BLaER1 (cell line): ENCODE data around the gene KSR1.

Experiments used
- H3K27ac ChIP-seq: shearing (Covaris generic); formaldehyde crosslinking; 2 replicates; pipeline ENCODE4 v1.8.1; 2022
- H3K27me3 ChIP-seq: shearing (Covaris generic); formaldehyde crosslinking; 2 replicates; pipeline ENCODE4 v1.8.1; 2022
- H3K36me3 ChIP-seq: shearing (Covaris generic); formaldehyde crosslinking; 2 replicates; pipeline ENCODE4 v1.8.1; 2022
- H3K4me1 ChIP-seq: shearing (Covaris generic); formaldehyde crosslinking; 2 replicates; pipeline ENCODE4 v1.8.1; 2022
- H3K4me2 ChIP-seq: shearing (Covaris generic); formaldehyde crosslinking; 2 replicates; pipeline ENCODE4 v1.8.1; 2022
- H3K4me3 ChIP-seq: shearing (Covaris generic); formaldehyde crosslinking; 2 replicates; pipeline ENCODE4 v1.8.1; 2022
- H3K9ac ChIP-seq: shearing (Covaris generic); formaldehyde crosslinking; 2 replicates; pipeline ENCODE4 v1.8.1; 2022
- H3K9me3 ChIP-seq: shearing (Covaris generic); formaldehyde crosslinking; 2 replicates; pipeline ENCODE4 v1.8.1; 2022
- H4K20me1 ChIP-seq: shearing (Covaris generic); formaldehyde crosslinking; 2 replicates; pipeline ENCODE4 v1.8.1; 2022
- Cebpa-rat ChIP-seq: shearing (Covaris generic); IDR thresholded peaks from 2 replicates; pipeline ENCODE4 v1.8.1; 2022

Gene KSR1

DNA sequence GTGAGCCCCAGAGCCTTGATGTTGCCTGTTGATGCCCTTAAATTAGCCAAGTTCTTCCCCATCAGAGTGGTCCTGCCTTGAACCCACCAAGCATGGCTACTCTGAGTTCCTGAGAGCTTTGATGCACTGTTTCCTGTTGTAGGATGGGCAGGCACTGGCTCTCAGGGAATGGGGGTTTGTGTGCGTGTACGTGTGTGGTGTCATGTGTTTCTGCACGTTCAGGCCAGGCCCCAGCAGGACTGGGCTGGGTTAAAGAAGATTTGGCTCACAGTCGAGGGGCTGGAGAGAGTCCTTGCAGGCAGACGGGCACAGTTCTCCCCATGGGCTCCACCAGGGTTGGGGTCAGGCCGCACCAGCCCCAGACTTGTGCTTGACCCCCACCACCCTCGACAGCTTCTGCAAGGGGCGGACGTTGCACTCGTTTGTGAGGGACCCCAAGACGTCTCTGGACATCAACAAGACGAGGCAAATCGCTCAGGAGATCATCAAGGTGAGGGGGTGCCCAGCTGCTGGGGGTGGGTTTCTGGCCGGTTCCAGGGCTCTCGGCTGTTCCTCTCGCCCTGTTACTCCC lies 151.4 kb downstream of the KSR1 start:
- Histone ChIP-seq H3K4me2 (no peak overlapping the region), H3K9me3 (peaks cover 2% of the 10 kb centered on the region; the same call in 1 of the 2 replicates), H3K27ac (no peak overlapping the region), H3K27me3 (no peaks in the 10 kb centered on the region), H3K4me1 (peaks cover 43% of the 10 kb centered on the region), H3K4me3 (no peak overlapping the region), H3K36me3 (peaks cover 25% of the 10 kb centered on the region; the same call in 1 of the 2 replicates), H4K20me1 (no peaks in the 10 kb centered on the region), H3K9ac (no peak overlapping the region)
- no peak for TF ChIP-seq Cebpa-rat

DNA sequence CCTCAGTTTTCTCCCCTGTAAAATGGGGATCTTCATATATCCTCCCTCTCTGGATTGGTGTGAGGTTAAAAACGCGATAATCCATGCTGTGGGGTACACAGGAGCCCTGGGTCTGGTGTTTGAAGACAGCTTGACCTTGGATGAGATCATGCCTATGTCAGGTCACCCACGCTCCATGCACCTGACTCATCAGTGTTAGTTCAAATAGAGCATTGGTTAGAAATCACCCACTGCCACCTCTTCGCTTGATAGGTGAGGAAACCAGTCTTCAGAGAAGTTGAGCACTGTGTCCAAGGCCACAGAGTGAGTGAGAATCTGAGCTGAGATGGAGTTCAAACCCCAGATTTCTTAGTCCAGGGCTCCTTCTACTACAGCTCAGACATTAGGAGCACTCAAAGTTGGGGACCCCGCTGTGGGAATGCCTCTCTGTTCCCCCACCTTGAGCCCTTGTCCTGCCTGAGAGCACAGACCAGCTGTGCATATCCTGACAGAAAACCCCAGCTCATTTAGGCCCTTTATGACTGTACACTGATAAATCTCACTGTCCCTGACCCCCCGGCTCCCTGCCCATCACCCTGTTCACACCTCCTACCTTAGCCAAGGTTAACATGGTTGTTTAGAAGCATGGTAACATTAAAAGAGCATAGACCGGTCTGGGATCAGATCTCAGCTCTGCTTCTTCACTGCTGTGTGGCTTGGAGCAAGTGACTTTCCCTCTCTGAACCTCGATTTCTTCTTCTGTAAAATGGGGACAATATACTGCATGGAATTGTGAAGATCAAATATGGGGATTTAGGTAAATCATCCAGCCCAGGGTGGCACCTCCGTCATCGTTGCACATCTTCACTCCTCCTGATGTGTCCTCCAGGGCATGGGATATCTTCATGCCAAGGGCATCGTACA lies 152.3 kb downstream of the KSR1 start:
- Histone ChIP-seq H3K4me3 (no peak overlapping the region), H3K4me1 (peaks cover 45% of the 10 kb centered on the region), H3K27ac (no peak overlapping the region), H4K20me1 (no peaks in the 10 kb centered on the region), H3K9ac (no peak overlapping the region), H3K36me3 (peaks cover 32% of the 10 kb centered on the region; the same call in 1 of the 2 replicates), H3K9me3 (peaks cover 11% of the 10 kb centered on the region; the same call in 1 of the 2 replicates), H3K27me3 (no peaks in the 10 kb centered on the region), H3K4me2 (no peak overlapping the region)
- TF ChIP-seq Cebpa-rat, result no peak

DNA sequence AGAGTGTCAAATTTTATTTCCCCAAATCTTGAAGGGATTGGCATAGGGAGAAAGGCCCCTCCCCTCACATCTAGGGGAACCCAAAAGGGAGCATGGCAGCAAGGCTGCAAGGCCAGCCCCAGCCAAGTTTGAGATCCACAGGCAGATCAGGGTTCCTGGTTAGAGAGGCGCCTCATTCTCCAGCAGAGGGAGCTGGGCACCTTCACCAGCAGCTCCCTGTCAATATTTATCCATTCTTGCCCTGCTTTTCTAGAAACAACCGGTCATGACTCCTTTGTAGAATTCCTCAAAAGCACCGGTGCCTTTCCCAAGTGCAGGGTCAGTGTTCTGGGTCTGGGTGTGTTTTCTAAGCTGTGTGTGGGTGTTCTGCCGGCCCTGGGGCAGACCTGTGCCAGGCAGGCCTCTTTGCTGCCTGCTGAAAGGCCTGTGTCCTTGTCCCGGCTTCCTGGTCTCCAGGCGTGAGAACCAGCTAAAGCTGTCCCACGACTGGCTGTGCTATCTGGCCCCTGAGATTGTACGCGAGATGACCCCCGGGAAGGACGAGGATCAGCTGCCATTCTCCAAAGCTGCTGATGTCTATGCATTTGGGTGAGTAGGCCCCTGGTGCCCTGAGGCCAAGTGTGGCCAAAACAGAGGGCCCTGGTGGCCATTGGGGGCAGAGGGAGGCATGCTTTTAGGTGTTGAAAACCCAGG lies 153.5 kb downstream of the KSR1 start:
- Histone ChIP-seq H3K9ac (no peak overlapping the region), H3K4me1 (peaks cover 56% of the 10 kb centered on the region), H4K20me1 (no peaks in the 10 kb centered on the region), H3K27me3 (no peaks in the 10 kb centered on the region), H3K9me3 (peaks cover 13% of the 10 kb centered on the region; the same call in 1 of the 2 replicates), H3K36me3 (peaks cover 32% of the 10 kb centered on the region; the same call in 1 of the 2 replicates), H3K27ac (no peak overlapping the region), H3K4me2 (no peak overlapping the region), H3K4me3 (no peak overlapping the region)
- no peak for TF ChIP-seq Cebpa-rat

DNA sequence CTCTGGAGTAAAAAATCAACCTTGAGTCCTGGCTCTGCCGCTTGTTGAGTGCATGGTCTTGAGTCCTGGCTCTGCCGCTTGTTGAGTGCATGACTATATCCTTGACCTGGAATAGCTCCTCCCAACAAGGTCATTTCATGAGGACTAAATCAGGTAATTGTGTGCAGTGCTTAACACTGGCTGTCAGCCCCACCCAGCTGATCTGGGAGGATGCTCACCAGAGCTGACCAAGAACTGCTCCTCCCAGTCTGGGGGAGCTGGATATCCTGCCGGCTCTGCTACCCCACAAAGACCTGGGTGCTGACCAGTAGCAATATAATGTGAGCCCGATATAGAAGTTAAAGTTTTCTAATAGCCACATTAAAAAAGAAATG lies 154.0 kb downstream of the KSR1 start:
- no peaks in the 10 kb centered on the region for H3K27me3 ChIP-seq
- no peak overlapping the region for H3K4me2 ChIP-seq
- H3K4me1 ChIP-seq, result peaks cover 61% of the 10 kb centered on the region
- H3K27ac ChIP-seq, result no peak overlapping the region
- no peak overlapping the region for H3K4me3 ChIP-seq
- peaks cover 13% of the 10 kb centered on the region; the same call in 1 of the 2 replicates for H3K9me3 ChIP-seq
- no peak overlapping the region for H3K9ac ChIP-seq
- no peak for TF ChIP-seq Cebpa-rat
- peaks cover 32% of the 10 kb centered on the region for H3K36me3 ChIP-seq
- no peaks in the 10 kb centered on the region for H4K20me1 ChIP-seq

DNA sequence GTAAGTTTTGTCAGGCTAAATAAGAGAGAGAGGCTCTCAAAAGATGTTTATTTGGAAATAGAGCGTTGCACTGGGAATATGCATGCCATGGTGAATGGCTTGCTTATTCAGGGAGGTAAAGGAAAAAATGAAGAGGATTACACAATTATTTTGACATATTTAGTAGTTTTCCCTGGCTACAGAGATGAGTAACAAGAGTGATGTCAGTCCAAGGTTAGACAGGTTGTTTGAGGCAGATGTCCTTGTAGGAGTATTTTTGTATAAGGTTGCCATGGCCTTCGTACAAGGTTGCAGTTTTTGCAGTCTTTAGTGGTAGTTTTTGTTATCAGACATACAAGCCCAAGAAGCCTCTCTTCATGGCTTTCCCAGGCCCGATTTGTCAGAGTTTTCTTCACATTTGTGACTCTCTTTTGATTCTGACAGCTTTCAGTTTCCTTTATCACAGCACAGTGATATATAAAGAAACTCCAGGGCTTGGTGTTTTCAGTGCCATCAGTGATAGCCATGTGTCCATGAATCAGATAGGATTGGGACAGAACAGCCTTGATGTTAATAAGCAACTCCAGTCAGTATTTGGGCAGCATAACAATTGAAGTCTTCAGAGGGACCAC lies 156.0 kb downstream of the KSR1 start:
- Histone ChIP-seq H4K20me1 (no peaks in the 10 kb centered on the region), H3K4me1 (peaks cover 80% of the 10 kb centered on the region), H3K9me3 (peaks cover 13% of the 10 kb centered on the region; the same call in 1 of the 2 replicates), H3K4me2 (peak overlapping the region; percentile 52), H3K4me3 (no peak overlapping the region), H3K27ac (peak overlapping the region; percentile 45; the same call in 1 of the 2 replicates), H3K27me3 (no peaks in the 10 kb centered on the region), H3K36me3 (peaks cover 30% of the 10 kb centered on the region), H3K9ac (no peak overlapping the region; the same call in 1 of the 2 replicates)
- no peak for TF ChIP-seq Cebpa-rat

- Histone ChIP-seq H3K4me2 (peak overlapping the region; percentile 52), H3K27me3 (no peaks in the 10 kb centered on the region), H4K20me1 (no peaks in the 10 kb centered on the region), H3K9me3 (peaks cover 13% of the 10 kb centered on the region; the same call in 1 of the 2 replicates), H3K9ac (peak overlapping the region; percentile 34; the same call in 1 of the 2 replicates), H3K4me1 (peaks cover 81% of the 10 kb centered on the region), H3K36me3 (peaks cover 42% of the 10 kb centered on the region), H3K4me3 (no peak overlapping the region), H3K27ac (peak overlapping the region; percentile 45; the same call in 1 of the 2 replicates)
- TF ChIP-seq Cebpa-rat, result no peak
These were observed 157.2 kb downstream of the KSR1 start for GRCh38 chr17:27613433-27613832.

DNA sequence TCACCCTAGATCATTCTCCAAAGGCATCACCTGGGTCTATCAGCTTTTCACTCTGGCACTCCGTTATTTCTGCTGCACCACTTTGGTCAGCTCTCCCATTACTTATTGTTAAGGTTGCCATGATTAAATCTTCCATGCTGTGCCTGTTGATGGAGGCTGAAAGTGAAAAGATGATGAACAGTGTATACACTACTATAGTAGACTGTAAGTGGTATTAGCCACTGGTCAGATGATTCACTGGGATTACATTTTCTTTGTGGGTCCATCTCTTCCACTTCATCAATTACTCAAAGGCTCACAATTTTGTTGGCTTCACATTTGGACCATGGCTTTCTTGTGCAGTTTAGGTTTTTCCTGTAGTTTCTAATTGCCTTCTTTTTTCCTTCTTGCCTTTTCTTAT lies 158.9 kb downstream of the KSR1 start:
- no peak overlapping the region for H3K4me3 ChIP-seq
- H4K20me1 ChIP-seq, result no peaks in the 10 kb centered on the region
- H3K4me1 ChIP-seq, result peaks cover 78% of the 10 kb centered on the region
- no peaks in the 10 kb centered on the region for H3K27me3 ChIP-seq
- H3K9ac ChIP-seq, result no peak overlapping the region
- H3K9me3 ChIP-seq, result peaks cover 13% of the 10 kb centered on the region; the same call in 1 of the 2 replicates
- H3K4me2 ChIP-seq, result peak overlapping the region; percentile 65; the same call in 1 of the 2 replicates
- no peak for TF ChIP-seq Cebpa-rat
- H3K27ac ChIP-seq, result no peak overlapping the region; the same call in 1 of the 2 replicates
- peaks cover 42% of the 10 kb centered on the region for H3K36me3 ChIP-seq

- H3K36me3 ChIP-seq, result peaks cover 33% of the 10 kb centered on the region
These were observed 160.2 kb downstream of the KSR1 start for GRCh38 chr17:27616414-27616813.

DNA sequence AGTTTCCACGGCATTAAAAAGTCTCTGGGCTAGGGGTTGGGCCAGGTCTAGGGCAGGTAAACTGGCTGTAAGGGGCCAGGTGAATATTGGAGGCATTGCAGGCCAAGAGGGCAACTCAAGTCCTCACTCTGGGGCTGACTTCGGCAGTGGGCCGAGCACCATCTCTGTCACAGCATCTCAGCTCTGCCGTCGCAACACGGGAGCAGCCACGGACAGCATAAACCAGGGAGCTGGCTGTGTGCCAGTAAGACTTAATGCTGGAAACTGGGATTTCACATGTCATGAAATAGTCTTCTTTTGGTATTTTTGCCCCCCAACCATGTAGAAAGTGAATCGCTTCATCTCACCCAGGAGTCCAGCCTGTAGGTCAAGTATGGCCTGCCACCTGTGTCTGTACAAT lies 162.2 kb downstream of the KSR1 start:
- no peak overlapping the region for H3K4me2 ChIP-seq
- no peak overlapping the region for H3K4me3 ChIP-seq
- peaks cover 4% of the 10 kb centered on the region; the same call in 1 of the 2 replicates for H3K9me3 ChIP-seq
- H4K20me1 ChIP-seq, result no peaks in the 10 kb centered on the region
- H3K36me3 ChIP-seq, result peaks cover 24% of the 10 kb centered on the region
- peaks cover 79% of the 10 kb centered on the region for H3K4me1 ChIP-seq
- TF ChIP-seq Cebpa-rat, result no peak
- H3K9ac ChIP-seq, result no peak overlapping the region
- H3K27ac ChIP-seq, result no peak overlapping the region
- H3K27me3 ChIP-seq, result no peaks in the 10 kb centered on the region

More at GRCh38 chr17:27616414-27616813, 160.2 kb downstream of the KSR1 start:
- H3K27ac ChIP-seq, result peak overlapping the region; percentile 18
- no peak overlapping the region for H3K9ac ChIP-seq
- TF ChIP-seq Cebpa-rat, result no peak
- no peaks in the 10 kb centered on the region for H3K27me3 ChIP-seq
- H3K9me3 ChIP-seq, result peaks cover 13% of the 10 kb centered on the region; the same call in 1 of the 2 replicates
- H3K4me2 ChIP-seq, result peak overlapping the region; percentile 65
- H3K4me3 ChIP-seq, result no peak overlapping the region
- H4K20me1 ChIP-seq, result no peaks in the 10 kb centered on the region
- H3K4me1 ChIP-seq, result peaks cover 79% of the 10 kb centered on the region
